CD4-positive, CD25-positive, alpha-beta regulatory T cell (primary cell): ENCODE data around the gene TCEAL6. TPM values are rescaled to one million over a fixed set of nuclear protein-coding genes. Genes with fewer than 3 reads are reported as not detected.
"Not testable (repeated sequence)": the region's sequence is repeated elsewhere in the genome, so short reads cannot be mapped to it uniquely, and the experiment has no call there.

Experiments
- ATAC-seq, 2 donors: fragments of 150-1000 bp; cut with Tn5 transposase; one replicate each; pipeline ENCODE4 v1.10.0; 2021; ENCODE audit warnings: low read depth in 2 of 2, moderate number of reproducible peaks in 2 of 2, moderate library complexity in 1 of 2
- DNase-seq, 3 donors: peaks; one replicate each; pipeline versions ENCODE4 v3.0.0 to v3.0.0-alpha.2; 2012 to 2022; ENCODE audit warnings: mixed read lengths in 1 of 3
- H3K27ac ChIP-seq: one replicate; pipeline ENCODE4 v1.7.0; 2013; ENCODE audit warnings: mild to moderate bottlenecking, low read length; ENCODE audit not compliant: insufficient read depth, poor library complexity, severe bottlenecking
- H3K27me3 ChIP-seq: one replicate; pipeline ENCODE4 v1.7.0; 2013; ENCODE audit warnings: low read length; ENCODE audit not compliant: control insufficient read depth, insufficient read depth
- H3K36me3 ChIP-seq: one replicate; pipeline ENCODE4 v1.7.0; 2013; ENCODE audit warnings: mild to moderate bottlenecking, low read length, moderate library complexity; ENCODE audit not compliant: control insufficient read depth, insufficient read depth
- H3K4me1 ChIP-seq: 2 replicates; pipeline ENCODE4 v1.7.0; 2013; ENCODE audit warnings: mild to moderate bottlenecking, low read length; ENCODE audit not compliant: insufficient read depth, control insufficient read depth, poor library complexity, severe bottlenecking
- H3K4me3 ChIP-seq: one replicate; pipeline ENCODE4 v1.7.0; 2013; ENCODE audit warnings: low read depth, mild to moderate bottlenecking, low read length, moderate library complexity
- H3K9me3 ChIP-seq, 2 experiments: 1 replicate in 1 of 2; 2 replicates in 1 of 2; pipeline ENCODE4 v1.7.0; 2013; ENCODE audit warnings: low read length in 2 of 2, mild to moderate bottlenecking in 1 of 2, moderate library complexity in 1 of 2; ENCODE audit not compliant: control insufficient read depth in 2 of 2
- H3K27ac Mint-ChIP-seq, 3 donors: one replicate each; pipeline ENCODE4 v1.8.0; 2020 to 2022; ENCODE audit warnings: mild to moderate bottlenecking in 3 of 3, mixed read lengths in 3 of 3, moderate library complexity in 2 of 3
- H3K27me3 Mint-ChIP-seq: one replicate; pipeline ENCODE4 v1.8.0; 2022; ENCODE audit warnings: mild to moderate bottlenecking, mixed read lengths
- H3K36me3 Mint-ChIP-seq: one replicate; pipeline ENCODE4 v1.8.0; 2020; ENCODE audit warnings: mixed read lengths
- H3K4me1 Mint-ChIP-seq, 4 donors: one replicate each; pipeline ENCODE4 v1.8.0; 2020 to 2022; ENCODE audit warnings: mixed read lengths in 4 of 4, mild to moderate bottlenecking in 1 of 4
- H3K4me3 Mint-ChIP-seq, 4 donors: one replicate each; pipeline ENCODE4 v1.8.0; 2020 to 2022; ENCODE audit warnings: mild to moderate bottlenecking in 4 of 4, mixed read lengths in 4 of 4, moderate library complexity in 3 of 4
- H3K9me3 Mint-ChIP-seq, 7 donors: one replicate each; pipeline ENCODE4 v1.8.0; 2020 to 2022; ENCODE audit warnings: mixed read lengths in 7 of 7, mild to moderate bottlenecking in 3 of 7, moderate library complexity in 2 of 7
- polyA plus RNA-seq, 4 donors: library from polyadenylated mRNA; unstranded; fragments of 300-500 nt; fragmentation: Illumina TruSeq; gene quantifications; one replicate each; pipeline ENCODE4 v1.2.3, GENCODE V29; 2021
- total RNA-seq: library from RNA; stranded (reverse); gene quantifications from one replicate; pipeline ENCODE4 v1.2.3, GENCODE V29; 2022

TCEAL6 gene
- total RNA-seq (not detected), polyA plus RNA-seq (not detected)

DNA sequence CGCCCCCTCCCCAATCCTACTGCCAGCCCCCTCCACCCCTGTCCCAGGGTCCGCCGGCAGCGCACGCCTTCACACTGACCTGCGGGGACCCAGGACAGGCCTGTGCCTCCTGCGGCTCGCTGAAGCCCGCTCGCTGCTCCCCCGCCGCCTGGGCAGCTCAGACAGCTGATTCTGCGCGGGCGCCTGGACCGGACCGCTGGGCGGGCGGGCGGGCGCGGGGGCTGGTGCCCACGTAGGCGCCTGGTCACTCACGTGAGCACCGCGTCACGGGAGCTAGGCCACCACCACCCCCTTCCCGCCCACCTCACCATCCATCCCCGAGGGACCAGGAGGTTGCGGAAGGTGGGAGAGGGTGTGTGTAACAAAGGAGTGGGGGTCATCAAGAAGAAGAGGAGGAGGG, at the start of gene TCEAL6:
Gene TCEAL6, minus strand, starts transcription at position 208 of the 400 bp plus-strand sequence.
- Mint-ChIP-seq H3K27me3 (peaks cover 20% of the 10 kb centered on the region), H3K4me3 (peak within 1 kb of the TSS in 1 of 4 donors; percentile 1)
- not testable (repeated sequence) for DNase-seq, ATAC-seq, H3K9me3 ChIP-seq, H3K36me3 ChIP-seq, H3K9me3 Mint-ChIP-seq, H3K36me3 Mint-ChIP-seq, H3K27me3 ChIP-seq, H3K4me1 ChIP-seq, H3K4me3 ChIP-seq, H3K27ac ChIP-seq, H3K27ac Mint-ChIP-seq, H3K4me1 Mint-ChIP-seq

- H3K9me3 Mint-ChIP-seq = peaks cover 0 to 15% (median 0%) of the 10 kb centered on the region in 7 donors
- ATAC-seq = no peak
- no peak overlapping the region for H3K4me3 ChIP-seq
These were observed 43.9 kb upstream of the TCEAL6 start for GRCh38 chrX:102185967-102186720.

DNA sequence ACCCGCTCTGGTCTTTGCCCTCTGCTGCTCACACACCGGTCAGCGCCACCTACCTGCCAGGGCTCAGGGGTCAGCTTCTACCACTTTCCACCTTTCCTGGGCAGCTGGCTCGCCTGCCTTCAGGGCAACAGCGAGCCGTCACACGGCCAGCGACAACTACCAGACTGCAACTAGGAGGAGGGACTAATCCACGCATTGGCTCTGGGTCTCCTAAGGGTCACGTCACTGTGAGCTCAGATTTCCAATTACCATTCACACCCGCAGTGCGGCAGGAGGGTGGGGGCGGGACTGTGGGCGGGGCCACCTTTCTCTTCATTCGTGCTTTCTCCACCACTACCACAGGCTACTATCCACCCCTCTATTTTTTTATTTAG, 13.5 kb upstream of the TCEAL6 start, which contains the start of gene BEX5:
Gene BEX5, minus strand, starts transcription at position 172 of the 374 bp plus-strand sequence. CDS start 1,712 bp downstream, outside the sequence.
- peaks cover 0 to 5% (median 0%) of the 10 kb centered on the region in 7 donors for H3K9me3 Mint-ChIP-seq
- no peaks in the 10 kb centered on the region for H3K36me3 Mint-ChIP-seq
- H3K27ac ChIP-seq = peak within 1 kb of the TSS; percentile 70
- H3K27ac Mint-ChIP-seq = peak within 1 kb of the TSS; percentile 93 to 95 (median 95)
- H3K9me3 ChIP-seq = no peaks in the 10 kb centered on the region
- ATAC-seq = peak; percentile 93 to 95
- H3K4me1 Mint-ChIP-seq = peaks cover 0 to 22% (median 10%) of the 10 kb centered on the region in 4 donors
- peak within 1 kb of the TSS; percentile 78 for H3K4me3 ChIP-seq
- H3K36me3 ChIP-seq = no peaks in the 10 kb centered on the region
- H3K27me3 ChIP-seq = no peaks in the 10 kb centered on the region
- H3K4me3 Mint-ChIP-seq = peak within 1 kb of the TSS; percentile 96 to 99 (median 98)
- peaks cover 4% of the 10 kb centered on the region for H3K27me3 Mint-ChIP-seq
- peak; percentile 55 to 77 (median 57) for DNase-seq
- H3K4me1 ChIP-seq = peaks cover 7% of the 10 kb centered on the region

More at GRCh38 chrX:102185967-102186720, 43.9 kb upstream of the TCEAL6 start:
- H3K27ac Mint-ChIP-seq = no peak overlapping the region
- H3K27me3 ChIP-seq = no peaks in the 10 kb centered on the region
- no peak overlapping the region for H3K4me3 Mint-ChIP-seq
- H3K9me3 ChIP-seq = no peaks in the 10 kb centered on the region
- no peak for DNase-seq
- H3K36me3 ChIP-seq = no peaks in the 10 kb centered on the region
- no peaks in the 10 kb centered on the region for H3K27me3 Mint-ChIP-seq
- no peaks in the 10 kb centered on the region for H3K36me3 Mint-ChIP-seq
- H3K4me1 Mint-ChIP-seq = no peaks in the 10 kb centered on the region
- H3K4me1 ChIP-seq = no peaks in the 10 kb centered on the region
- no peak overlapping the region for H3K27ac ChIP-seq

DNA sequence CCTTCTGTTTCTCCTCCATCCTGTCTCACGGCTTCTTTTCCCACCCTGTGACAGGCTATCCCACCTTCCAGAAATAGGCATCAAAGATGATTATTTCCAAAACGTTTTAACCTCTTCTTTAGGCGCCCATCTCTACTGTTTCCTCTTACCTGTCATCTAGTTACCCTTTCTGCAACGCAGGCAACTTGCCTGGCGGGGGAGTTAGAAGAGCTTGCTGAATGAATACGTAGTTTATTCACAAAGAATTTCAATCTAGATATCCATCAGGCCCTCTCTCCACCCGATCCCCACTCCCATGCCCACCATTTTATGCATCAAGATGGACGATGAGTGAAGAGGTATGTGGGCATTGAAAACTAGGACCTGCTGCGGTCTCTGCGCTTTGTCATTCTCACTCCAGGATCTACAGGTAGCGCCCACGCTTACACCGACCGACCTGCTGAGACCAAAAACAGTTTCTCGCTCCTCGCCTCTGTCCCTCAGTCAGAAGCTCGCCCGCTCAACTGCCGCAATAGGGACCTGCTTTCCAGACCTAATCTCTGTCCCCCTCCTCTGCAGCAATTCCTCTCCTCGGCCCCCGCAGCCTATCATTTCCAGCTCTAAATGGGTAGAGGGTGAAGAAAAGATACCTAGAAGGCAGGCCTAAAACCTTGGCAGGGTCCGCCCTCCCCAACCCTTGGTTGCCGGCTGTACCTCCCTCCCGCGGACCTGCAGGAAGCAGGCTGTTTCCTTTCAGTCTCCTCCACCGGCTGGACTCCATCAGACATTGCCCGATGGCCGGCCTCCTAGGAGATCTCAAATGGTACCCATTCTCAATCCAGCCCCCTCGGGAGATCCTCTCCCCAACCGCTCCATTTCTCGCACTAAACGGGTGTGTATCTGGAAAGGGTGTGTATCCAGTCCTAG, 12.9 kb upstream of the TCEAL6 start:
- peak; percentile 44 to 54 for ATAC-seq
- peak overlapping the region; percentile 96 to 99 (median 98) for H3K4me3 Mint-ChIP-seq
- Histone ChIP-seq H3K36me3 (no peaks in the 10 kb centered on the region), H3K4me3 (peak overlapping the region; percentile 78), H3K4me1 (peaks cover 7% of the 10 kb centered on the region), H3K27me3 (no peaks in the 10 kb centered on the region), H3K27ac (peak overlapping the region; percentile 70), H3K9me3 (no peaks in the 10 kb centered on the region)
- peak overlapping the region; percentile 93 to 95 (median 95) for H3K27ac Mint-ChIP-seq
- peaks cover 0 to 5% (median 0%) of the 10 kb centered on the region in 7 donors for H3K9me3 Mint-ChIP-seq
- no peaks in the 10 kb centered on the region for H3K36me3 Mint-ChIP-seq
- peaks cover 4% of the 10 kb centered on the region for H3K27me3 Mint-ChIP-seq
- peak; percentile 3 to 32 (median 26) for DNase-seq
- H3K4me1 Mint-ChIP-seq = peaks cover 0 to 22% (median 10%) of the 10 kb centered on the region in 4 donors

DNA sequence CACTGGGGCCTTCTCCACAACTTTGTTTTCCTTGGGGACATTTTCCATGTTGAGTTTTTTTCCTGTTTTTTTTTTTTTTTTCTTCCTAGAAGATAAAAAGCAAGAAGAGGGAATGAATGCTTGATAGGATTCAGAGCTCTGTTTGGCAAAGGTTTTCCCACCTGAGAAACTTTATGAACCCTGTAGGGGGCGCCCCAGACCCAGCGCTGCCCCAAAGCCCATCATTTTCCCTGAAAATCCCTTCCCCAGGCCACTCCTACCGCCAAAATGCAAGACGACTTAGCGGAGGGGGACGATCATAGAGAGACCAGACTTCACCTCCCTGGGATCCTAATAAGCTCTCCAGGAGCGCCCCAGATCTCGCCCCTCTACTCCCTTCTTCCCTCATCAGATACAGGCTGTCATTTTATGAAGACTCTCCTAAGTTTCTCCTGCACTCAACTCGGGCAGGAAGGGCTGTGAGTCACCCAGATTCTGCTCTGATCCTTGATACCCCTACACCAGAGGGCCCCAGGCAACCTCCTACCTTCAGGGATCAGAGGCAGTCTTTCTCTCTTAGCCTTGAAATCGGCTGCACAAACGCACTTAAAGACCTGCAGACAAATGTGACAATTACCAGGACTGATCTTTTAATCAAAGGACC, 12.1 kb upstream of the TCEAL6 start:
- H3K27ac Mint-ChIP-seq = peak overlapping the region; percentile 58 to 95 (median 95)
- H3K4me1 Mint-ChIP-seq = peaks cover 0 to 22% (median 10%) of the 10 kb centered on the region in 4 donors
- peaks cover 7% of the 10 kb centered on the region for H3K4me1 ChIP-seq
- peak; percentile 1 to 12 (median 2) for DNase-seq
- ATAC-seq = no peak
- no peaks in the 10 kb centered on the region for H3K36me3 Mint-ChIP-seq
- peak overlapping the region; percentile 49 for H3K27ac ChIP-seq
- H3K36me3 ChIP-seq = no peaks in the 10 kb centered on the region
- peak overlapping the region; percentile 78 for H3K4me3 ChIP-seq
- no peaks in the 10 kb centered on the region for H3K9me3 ChIP-seq
- no peaks in the 10 kb centered on the region for H3K27me3 ChIP-seq
- peak overlapping the region; percentile 96 to 99 (median 98) for H3K4me3 Mint-ChIP-seq
- peaks cover 0 to 5% (median 0%) of the 10 kb centered on the region in 7 donors for H3K9me3 Mint-ChIP-seq
- H3K27me3 Mint-ChIP-seq = peaks cover 4% of the 10 kb centered on the region

DNA sequence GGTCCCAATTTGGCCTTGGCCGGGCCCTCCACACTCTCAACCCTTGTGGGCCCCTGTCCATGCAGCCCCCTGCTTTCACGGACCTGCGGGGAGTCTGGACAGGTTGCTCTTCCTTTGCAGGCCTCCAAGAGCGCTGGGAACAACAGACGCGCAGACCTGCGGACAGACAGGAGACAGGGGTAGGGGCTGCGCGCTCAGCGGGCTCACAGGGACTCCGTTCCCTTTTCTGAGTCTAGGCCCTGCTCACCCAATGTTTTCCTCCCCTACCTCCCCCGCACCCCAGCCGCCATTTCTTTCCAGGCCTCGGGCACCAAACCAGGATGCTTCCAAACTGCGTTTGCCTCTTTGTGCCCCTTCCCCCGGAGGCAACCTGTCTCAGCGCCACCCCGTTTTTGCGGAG, 650 bp downstream of the TCEAL6 start:
- H3K36me3 Mint-ChIP-seq, H3K4me1 Mint-ChIP-seq, DNase-seq, H3K27ac Mint-ChIP-seq, H3K9me3 ChIP-seq, H3K4me3 Mint-ChIP-seq, H3K27ac ChIP-seq, ATAC-seq, H3K36me3 ChIP-seq, H3K27me3 ChIP-seq, H3K4me1 ChIP-seq, H3K4me3 ChIP-seq, H3K9me3 Mint-ChIP-seq: not testable (repeated sequence)
- H3K27me3 Mint-ChIP-seq = peaks cover 20% of the 10 kb centered on the region

DNA sequence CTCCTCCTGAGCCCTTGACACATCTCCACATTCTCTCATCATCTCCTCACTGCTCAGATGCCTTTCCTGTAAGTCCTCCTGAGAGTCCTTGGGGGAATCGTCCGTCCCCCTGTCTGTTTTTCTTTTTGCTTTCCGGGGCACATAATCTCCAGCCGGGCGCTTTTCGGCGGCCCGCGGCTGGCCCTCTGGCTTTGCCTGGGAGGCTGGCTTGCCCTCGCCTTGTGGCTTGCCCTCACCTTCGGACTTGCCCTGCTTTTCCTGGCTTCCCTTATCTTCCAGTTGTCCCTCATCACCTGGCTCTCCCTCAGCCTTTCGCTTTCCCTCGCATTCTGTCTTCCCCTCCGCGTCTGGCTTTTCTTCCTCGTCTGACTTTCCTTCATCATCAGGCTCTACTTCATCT, 1.4 kb downstream of the TCEAL6 start:
- not testable (repeated sequence) for H3K4me3 Mint-ChIP-seq, DNase-seq, H3K27ac ChIP-seq, H3K4me1 ChIP-seq, H3K27me3 ChIP-seq, H3K4me1 Mint-ChIP-seq, H3K9me3 Mint-ChIP-seq, ATAC-seq, H3K27ac Mint-ChIP-seq, H3K36me3 ChIP-seq, H3K4me3 ChIP-seq, H3K9me3 ChIP-seq, H3K36me3 Mint-ChIP-seq
- H3K27me3 Mint-ChIP-seq = peaks cover 20% of the 10 kb centered on the region
